GM13976 (cell line): Measurements from ENCODE around the gene SLF2.
A peak's percentile ranks its signal among the peaks of the same experiment; 100 is the strongest.

Experiments used
- DNase-seq: peaks from one replicate; pipeline ENCODE4 v3.0.0; 2012; ENCODE audit warnings: low spot score
- in situ Hi-C: fragments of 300-500 bp; cut with MboI; formaldehyde crosslinking; loops from one replicate; pipeline ENCODE4 v1.12.0; 2022; ENCODE audit warnings: low sequenced_read_pairs, mixed read lengths, inconsistent platforms; ENCODE audit not compliant: unreplicated experiment
- TF ChIP-seq, protein P1 (sequence below): IDR thresholded peaks from 2 replicates; pipeline ENCODE4 v1.5.1; 2012; ENCODE audit warnings: borderline replicate concordance, mild to moderate bottlenecking; ENCODE audit not compliant: insufficient read depth; ENCODE audit errors: extremely low read depth, missing control alignments, control extremely low read depth

Gene SLF2, protein sequence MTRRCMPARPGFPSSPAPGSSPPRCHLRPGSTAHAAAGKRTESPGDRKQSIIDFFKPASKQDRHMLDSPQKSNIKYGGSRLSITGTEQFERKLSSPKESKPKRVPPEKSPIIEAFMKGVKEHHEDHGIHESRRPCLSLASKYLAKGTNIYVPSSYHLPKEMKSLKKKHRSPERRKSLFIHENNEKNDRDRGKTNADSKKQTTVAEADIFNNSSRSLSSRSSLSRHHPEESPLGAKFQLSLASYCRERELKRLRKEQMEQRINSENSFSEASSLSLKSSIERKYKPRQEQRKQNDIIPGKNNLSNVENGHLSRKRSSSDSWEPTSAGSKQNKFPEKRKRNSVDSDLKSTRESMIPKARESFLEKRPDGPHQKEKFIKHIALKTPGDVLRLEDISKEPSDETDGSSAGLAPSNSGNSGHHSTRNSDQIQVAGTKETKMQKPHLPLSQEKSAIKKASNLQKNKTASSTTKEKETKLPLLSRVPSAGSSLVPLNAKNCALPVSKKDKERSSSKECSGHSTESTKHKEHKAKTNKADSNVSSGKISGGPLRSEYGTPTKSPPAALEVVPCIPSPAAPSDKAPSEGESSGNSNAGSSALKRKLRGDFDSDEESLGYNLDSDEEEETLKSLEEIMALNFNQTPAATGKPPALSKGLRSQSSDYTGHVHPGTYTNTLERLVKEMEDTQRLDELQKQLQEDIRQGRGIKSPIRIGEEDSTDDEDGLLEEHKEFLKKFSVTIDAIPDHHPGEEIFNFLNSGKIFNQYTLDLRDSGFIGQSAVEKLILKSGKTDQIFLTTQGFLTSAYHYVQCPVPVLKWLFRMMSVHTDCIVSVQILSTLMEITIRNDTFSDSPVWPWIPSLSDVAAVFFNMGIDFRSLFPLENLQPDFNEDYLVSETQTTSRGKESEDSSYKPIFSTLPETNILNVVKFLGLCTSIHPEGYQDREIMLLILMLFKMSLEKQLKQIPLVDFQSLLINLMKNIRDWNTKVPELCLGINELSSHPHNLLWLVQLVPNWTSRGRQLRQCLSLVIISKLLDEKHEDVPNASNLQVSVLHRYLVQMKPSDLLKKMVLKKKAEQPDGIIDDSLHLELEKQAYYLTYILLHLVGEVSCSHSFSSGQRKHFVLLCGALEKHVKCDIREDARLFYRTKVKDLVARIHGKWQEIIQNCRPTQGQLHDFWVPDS

GRCh38 chr10:100912605-100913469, at the start of gene SLF2:
Gene SLF2 (plus strand): TSS chr10:100912963. CDS start chr10:100913111, 148 bp downstream.
- TF ChIP-seq, protein P1, sequence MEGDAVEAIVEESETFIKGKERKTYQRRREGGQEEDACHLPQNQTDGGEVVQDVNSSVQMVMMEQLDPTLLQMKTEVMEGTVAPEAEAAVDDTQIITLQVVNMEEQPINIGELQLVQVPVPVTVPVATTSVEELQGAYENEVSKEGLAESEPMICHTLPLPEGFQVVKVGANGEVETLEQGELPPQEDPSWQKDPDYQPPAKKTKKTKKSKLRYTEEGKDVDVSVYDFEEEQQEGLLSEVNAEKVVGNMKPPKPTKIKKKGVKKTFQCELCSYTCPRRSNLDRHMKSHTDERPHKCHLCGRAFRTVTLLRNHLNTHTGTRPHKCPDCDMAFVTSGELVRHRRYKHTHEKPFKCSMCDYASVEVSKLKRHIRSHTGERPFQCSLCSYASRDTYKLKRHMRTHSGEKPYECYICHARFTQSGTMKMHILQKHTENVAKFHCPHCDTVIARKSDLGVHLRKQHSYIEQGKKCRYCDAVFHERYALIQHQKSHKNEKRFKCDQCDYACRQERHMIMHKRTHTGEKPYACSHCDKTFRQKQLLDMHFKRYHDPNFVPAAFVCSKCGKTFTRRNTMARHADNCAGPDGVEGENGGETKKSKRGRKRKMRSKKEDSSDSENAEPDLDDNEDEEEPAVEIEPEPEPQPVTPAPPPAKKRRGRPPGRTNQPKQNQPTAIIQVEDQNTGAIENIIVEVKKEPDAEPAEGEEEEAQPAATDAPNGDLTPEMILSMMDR: no peak
- in situ Hi-C loops: no loop called here
- peak; percentile 99 for DNase-seq

DNA sequence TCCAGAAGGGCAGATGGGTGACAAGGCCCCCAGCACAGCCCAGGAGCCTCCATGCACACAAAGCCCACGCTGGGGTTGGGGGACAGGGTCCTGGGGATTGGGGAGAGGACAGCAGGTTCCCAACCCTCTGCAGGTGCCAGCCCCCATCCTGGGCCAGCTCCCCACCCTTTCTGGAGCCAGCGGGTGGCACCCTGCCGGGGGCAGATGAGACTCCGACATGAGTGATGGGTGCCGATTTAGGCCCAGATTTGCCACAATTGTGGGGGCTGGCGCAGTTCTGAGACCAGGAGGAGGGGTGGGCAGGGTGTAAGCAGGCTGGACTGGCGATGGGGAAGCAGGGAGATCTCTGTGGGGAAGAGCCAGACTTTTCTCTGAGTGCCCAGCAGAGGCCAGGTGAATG, 49.3 kb upstream of the SLF2 start:
- in situ Hi-C loops: no loop called here
- TF ChIP-seq, protein P1: no peak
- no peak for DNase-seq

DNA sequence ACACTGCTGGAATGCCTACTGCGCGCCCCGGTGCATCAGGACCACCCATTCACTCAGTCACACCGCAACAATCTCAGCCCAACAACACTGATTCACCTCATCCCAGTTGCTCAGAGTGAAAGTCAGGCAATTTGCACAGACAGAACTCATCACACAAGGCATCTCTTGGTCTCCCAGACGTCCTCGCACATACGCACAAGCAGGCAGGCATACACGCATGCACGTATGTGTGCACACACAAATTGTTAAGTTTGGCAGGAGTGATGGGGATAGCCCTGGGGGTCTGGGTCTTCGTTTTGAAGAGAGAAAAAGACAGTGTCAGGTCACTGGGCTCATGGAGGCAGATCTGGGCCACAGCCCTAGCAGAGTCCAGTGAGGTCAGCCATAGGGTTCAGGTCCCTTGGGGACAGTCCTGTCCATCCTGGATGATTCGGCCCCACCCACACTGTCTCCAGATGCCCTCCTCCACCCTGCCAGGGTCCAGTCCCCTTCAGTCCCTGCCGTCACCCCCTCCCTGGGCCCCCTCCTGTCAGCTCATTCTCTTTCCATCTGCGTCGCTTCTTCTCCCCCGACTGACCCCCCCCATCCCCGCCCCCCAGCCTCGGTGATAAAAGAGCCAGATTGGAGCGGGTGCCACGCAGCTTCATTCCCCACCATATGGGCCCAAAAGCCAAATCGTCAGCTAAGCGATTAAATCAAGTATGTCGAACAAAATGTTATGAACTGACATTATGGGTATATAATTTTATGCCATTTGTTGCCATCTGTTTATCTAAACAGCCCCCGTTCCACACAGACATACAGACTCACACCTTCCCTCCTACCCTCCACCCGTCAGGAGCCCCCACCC, 48.5 kb upstream of the SLF2 start:
- DNase-seq: no peak
- TF ChIP-seq, protein P1: no peak
- in situ Hi-C loops: no loop called here

DNA sequence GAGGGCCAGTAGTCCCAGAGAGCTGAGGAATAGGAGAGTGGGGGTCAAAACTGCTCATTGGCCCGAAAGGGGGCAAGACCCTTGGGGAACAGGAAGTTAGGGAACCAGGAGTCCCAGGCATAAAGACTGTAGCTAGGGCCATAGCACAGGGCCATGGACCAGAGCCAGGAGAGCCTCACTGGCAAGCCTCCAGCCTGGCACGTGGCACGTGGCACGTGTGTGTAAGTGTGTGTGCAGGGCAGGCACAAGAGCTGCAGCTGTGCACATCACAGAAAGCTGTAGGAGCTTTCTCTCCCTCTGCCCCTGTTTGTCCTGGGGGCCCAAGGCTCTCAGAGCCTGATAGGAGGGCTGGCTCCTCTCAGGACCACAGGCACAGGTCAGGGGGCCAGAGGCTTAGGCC, 47.8 kb upstream of the SLF2 start:
- no peak for DNase-seq
- TF ChIP-seq, protein P1: no peak
- in situ Hi-C loops: no loop called here

GRCh38 chr10:100866010-100866409, 46.8 kb upstream of the SLF2 start:
- TF ChIP-seq, protein P1: no peak
- in situ Hi-C loops: no loop called here
- DNase-seq: no peak
